Prostate gland (tissue), 2 donors: ENCODE results near the gene DFFA.
"Not testable (repeated sequence)": the region's sequence is repeated elsewhere in the genome, so short reads cannot be mapped to it uniquely, and the experiment has no call there.

Source experiments
- CTCF ChIP-seq, 4 experiments: fragments of 200-600 bp in 2 of 4; fragments of 450-650 bp in 2 of 4; sonication (generic) in 2 of 4; IDR thresholded peaks; 1 replicate in 3 of 4; 2 replicates in 1 of 4; pipeline ENCODE4 v1.5.1; 2016 to 2019; ENCODE audit warnings: antibody characterized with exemption in 4 of 4, mild to moderate bottlenecking in 2 of 4, moderate library complexity in 2 of 4
- POLR2A ChIP-seq: fragments of 450-650 bp; IDR thresholded peaks from one replicate; pipeline ENCODE4 v1.6.1; 2016; ENCODE audit warnings: antibody characterized with exemption, mild to moderate bottlenecking
- POLR2AphosphoS5 ChIP-seq: sonication (generic); formaldehyde crosslinking; IDR thresholded peaks from one replicate; pipeline ENCODE4 v1.6.1; 2017; ENCODE audit warnings: antibody characterized with exemption

GRCh38 chr1:10418741-10419140 is 53.6 kb downstream of the DFFA start:
- not testable (repeated sequence) for TF ChIP-seq CTCF (IDR thresholded peaks at IDR 0.05); POLR2A; POLR2AphosphoS5
